Measurements from ENCODE around the gene TNFRSF6B. TPM values are rescaled to one million over a fixed set of nuclear protein-coding genes. Genes with fewer than 3 reads are reported as not detected.

TNFRSF6B gene
- total RNA-seq, 1 donor = 2.9 TPM

GRCh38 chr20:63744158-63744557, 47.7 kb downstream of the TNFRSF6B start:
- peaks cover 4% of the 10 kb centered on the region for H3K79me2 ChIP-seq (ENCODE audit: insufficient read depth, low read length)
- peaks cover 22% of the 10 kb centered on the region for H3K36me3 ChIP-seq (ENCODE audit: insufficient read depth, low read length)
- no peak overlapping the region for H3K4me3 ChIP-seq (ENCODE audit: insufficient read depth, low read length)
- H3K4me2 ChIP-seq (ENCODE audit: insufficient read depth, low read length) = no peak overlapping the region
- H3K27me3 ChIP-seq (ENCODE audit: insufficient read depth, low read length) = no peaks in the 10 kb centered on the region
- no peaks in the 10 kb centered on the region for H3K9me3 ChIP-seq (ENCODE audit: low read depth, low read length)
- TF ChIP-seq, protein P1, sequence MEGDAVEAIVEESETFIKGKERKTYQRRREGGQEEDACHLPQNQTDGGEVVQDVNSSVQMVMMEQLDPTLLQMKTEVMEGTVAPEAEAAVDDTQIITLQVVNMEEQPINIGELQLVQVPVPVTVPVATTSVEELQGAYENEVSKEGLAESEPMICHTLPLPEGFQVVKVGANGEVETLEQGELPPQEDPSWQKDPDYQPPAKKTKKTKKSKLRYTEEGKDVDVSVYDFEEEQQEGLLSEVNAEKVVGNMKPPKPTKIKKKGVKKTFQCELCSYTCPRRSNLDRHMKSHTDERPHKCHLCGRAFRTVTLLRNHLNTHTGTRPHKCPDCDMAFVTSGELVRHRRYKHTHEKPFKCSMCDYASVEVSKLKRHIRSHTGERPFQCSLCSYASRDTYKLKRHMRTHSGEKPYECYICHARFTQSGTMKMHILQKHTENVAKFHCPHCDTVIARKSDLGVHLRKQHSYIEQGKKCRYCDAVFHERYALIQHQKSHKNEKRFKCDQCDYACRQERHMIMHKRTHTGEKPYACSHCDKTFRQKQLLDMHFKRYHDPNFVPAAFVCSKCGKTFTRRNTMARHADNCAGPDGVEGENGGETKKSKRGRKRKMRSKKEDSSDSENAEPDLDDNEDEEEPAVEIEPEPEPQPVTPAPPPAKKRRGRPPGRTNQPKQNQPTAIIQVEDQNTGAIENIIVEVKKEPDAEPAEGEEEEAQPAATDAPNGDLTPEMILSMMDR (IDR thresholded peaks at IDR 0.05; ENCODE audit: extremely low read depth, low read depth, low read length) = no peak
- H3K4me1 ChIP-seq (ENCODE audit: insufficient read depth, low read length) = peaks cover 9% of the 10 kb centered on the region
- peak; percentile 63 for DNase-seq (ENCODE audit: insufficient read length, low spot score, missing footprints)
- peaks cover 8% of the 10 kb centered on the region for H4K20me1 ChIP-seq (ENCODE audit: insufficient read depth, low read length)
- H2AFZ ChIP-seq (ENCODE audit: low read length) = no peak overlapping the region
- H3K27ac ChIP-seq (ENCODE audit: low read depth, low read length) = no peak overlapping the region

DNA sequence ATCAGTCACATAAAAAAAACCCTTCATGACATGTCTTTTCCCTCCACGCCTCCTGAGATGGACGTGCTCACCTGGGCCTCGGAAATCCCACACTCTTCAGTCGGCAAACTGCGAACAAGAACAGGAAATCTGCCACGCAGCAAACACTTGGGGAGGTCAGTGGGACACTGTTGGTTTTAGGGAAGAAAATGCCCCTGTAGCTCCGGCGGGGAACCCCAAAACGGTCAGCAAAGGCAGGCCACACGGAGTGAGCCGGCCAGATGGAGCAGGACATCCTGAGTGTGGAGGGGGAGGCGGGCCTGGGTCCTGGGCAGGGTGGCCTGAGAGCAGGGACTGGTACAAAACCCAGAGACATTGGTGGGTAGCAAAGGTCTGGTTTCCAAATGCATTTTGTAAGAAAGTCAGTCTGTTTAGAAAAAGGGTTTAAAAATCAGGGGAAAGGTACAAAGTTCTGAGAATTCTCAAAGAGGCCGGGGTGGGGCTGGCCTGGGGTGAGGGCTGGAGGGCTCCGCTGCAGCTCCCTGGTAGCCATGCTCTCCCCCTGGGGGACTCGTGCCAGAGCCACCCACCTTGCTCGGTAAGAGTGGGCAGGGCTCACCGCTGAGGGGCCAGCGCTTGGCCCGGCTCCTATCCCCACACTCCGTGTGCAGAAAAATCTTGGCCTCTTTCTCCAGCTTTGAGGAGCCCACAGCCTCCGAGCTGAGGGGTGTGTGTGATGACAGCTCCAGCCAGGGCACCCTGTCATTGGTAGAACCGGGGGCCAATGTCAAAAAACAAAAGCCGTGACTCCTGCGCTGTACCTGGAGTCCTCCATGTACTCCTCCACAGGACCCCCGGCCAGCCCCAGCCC, 48.3 kb downstream of the TNFRSF6B start:
- no peak overlapping the region for H2AFZ ChIP-seq (ENCODE audit: low read length)
- no peak overlapping the region for H3K4me2 ChIP-seq (ENCODE audit: insufficient read depth, low read length)
- H3K27me3 ChIP-seq (ENCODE audit: insufficient read depth, low read length) = no peaks in the 10 kb centered on the region
- H3K4me1 ChIP-seq (ENCODE audit: insufficient read depth, low read length) = peaks cover 9% of the 10 kb centered on the region
- DNase-seq (ENCODE audit: insufficient read length, low spot score, missing footprints) = peak; percentile 89
- no peak overlapping the region for H3K27ac ChIP-seq (ENCODE audit: low read depth, low read length)
- no peaks in the 10 kb centered on the region for H3K9me3 ChIP-seq (ENCODE audit: low read depth, low read length)
- TF ChIP-seq, protein P1 (IDR thresholded peaks at IDR 0.05; ENCODE audit: extremely low read depth, low read depth, low read length) = no peak
- H3K79me2 ChIP-seq (ENCODE audit: insufficient read depth, low read length) = peaks cover 4% of the 10 kb centered on the region
- H4K20me1 ChIP-seq (ENCODE audit: insufficient read depth, low read length) = peaks cover 8% of the 10 kb centered on the region
- no peak overlapping the region for H3K4me3 ChIP-seq (ENCODE audit: insufficient read depth, low read length)
- peaks cover 22% of the 10 kb centered on the region for H3K36me3 ChIP-seq (ENCODE audit: insufficient read depth, low read length)

GRCh38 chr20:63745424-63745805, 49.0 kb downstream of the TNFRSF6B start:
- Histone ChIP-seq H3K27ac (ENCODE audit: low read depth, low read length) (no peak overlapping the region), H3K27me3 (ENCODE audit: insufficient read depth, low read length) (no peaks in the 10 kb centered on the region), H3K4me1 (ENCODE audit: insufficient read depth, low read length) (peaks cover 9% of the 10 kb centered on the region), H3K4me2 (ENCODE audit: insufficient read depth, low read length) (no peak overlapping the region), H3K9me3 (ENCODE audit: low read depth, low read length) (no peaks in the 10 kb centered on the region), H3K4me3 (ENCODE audit: insufficient read depth, low read length) (no peak overlapping the region), H3K36me3 (ENCODE audit: insufficient read depth, low read length) (peaks cover 22% of the 10 kb centered on the region), H4K20me1 (ENCODE audit: insufficient read depth, low read length) (peaks cover 8% of the 10 kb centered on the region), H2AFZ (ENCODE audit: low read length) (no peak overlapping the region), H3K79me2 (ENCODE audit: insufficient read depth, low read length) (peaks cover 4% of the 10 kb centered on the region)
- TF ChIP-seq, protein P1 (IDR thresholded peaks at IDR 0.05; ENCODE audit: extremely low read depth, low read depth, low read length) = no peak
- DNase-seq (ENCODE audit: insufficient read length, low spot score, missing footprints) = peak; percentile 88

- H3K4me1 ChIP-seq (ENCODE audit: insufficient read depth, low read length) = peaks cover 5% of the 10 kb centered on the region
- no peak overlapping the region for H3K27ac ChIP-seq (ENCODE audit: low read depth, low read length)
- H3K36me3 ChIP-seq (ENCODE audit: insufficient read depth, low read length) = peaks cover 22% of the 10 kb centered on the region
- no peaks in the 10 kb centered on the region for H3K9me3 ChIP-seq (ENCODE audit: low read depth, low read length)
- H3K79me2 ChIP-seq (ENCODE audit: insufficient read depth, low read length) = peaks cover 4% of the 10 kb centered on the region
- no peaks in the 10 kb centered on the region for H3K27me3 ChIP-seq (ENCODE audit: insufficient read depth, low read length)
- no peak overlapping the region for H3K4me2 ChIP-seq (ENCODE audit: insufficient read depth, low read length)
- H4K20me1 ChIP-seq (ENCODE audit: insufficient read depth, low read length) = peaks cover 4% of the 10 kb centered on the region
- H3K4me3 ChIP-seq (ENCODE audit: insufficient read depth, low read length) = no peak overlapping the region
- TF ChIP-seq, protein P1 (IDR thresholded peaks at IDR 0.05; ENCODE audit: extremely low read depth, low read depth, low read length) = no peak
- no peak overlapping the region for H2AFZ ChIP-seq (ENCODE audit: low read length)
- peak; percentile 91 for DNase-seq (ENCODE audit: insufficient read length, low spot score, missing footprints)
Observed at GRCh38 chr20:63745961-63746731, 49.7 kb downstream of the TNFRSF6B start.
